ENCODE measurements around the gene LRWD1.
"Not testable (repeated sequence)": the region's sequence is repeated elsewhere in the genome, so short reads cannot be mapped to it uniquely, and the experiment has no call there.

The LRWD1 gene

DNA sequence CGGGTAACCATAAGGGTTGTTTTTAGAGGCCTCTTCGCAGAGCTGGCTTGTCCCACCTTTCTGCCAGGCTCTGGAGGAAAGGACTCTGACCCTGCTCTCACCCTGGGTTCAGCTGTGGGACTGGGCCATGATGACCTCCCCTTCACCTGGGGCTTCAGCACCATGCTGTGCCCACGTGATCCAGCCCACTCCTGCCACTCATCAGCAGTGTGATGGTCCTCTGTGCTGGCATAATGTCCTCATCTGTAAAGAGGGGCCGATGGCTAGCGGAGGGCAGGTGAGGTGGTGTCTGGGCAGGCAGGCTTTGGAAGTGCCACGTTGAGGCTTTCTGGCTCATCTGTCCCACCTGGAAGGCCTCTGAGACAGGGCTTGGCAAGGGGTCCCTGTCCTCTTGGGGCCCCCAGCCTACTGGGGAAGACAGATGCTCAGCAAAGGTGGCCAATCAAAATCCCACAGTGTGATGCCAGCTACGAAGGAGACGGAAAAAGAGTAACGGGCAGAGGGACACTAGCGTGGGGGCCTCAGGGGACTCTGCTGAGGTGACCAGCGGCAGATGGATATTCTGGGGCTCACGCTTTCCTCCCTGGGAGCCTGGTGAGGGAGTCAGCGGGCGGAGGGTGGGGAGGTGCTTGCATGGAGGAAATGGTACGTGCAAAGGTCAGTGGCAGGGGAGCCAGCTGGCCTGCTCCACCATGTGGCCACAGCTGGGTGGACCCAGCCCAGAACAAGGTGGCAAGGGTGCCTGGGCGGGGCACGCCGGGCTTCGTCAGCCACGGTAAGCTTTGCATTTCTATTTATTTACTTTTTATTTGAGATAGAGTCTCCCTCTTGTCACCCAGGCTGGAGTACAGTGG, 5.4 kb downstream of the LRWD1 start:
- no peak overlapping the region for H3K9ac ChIP-seq (ENCODE audit: low read length)
- H3K4me3 ChIP-seq (ENCODE audit: low read depth, low read length), result no peak overlapping the region
- no peak overlapping the region for H3K27ac ChIP-seq (ENCODE audit: low read depth, low read length)
- H3K9me3 ChIP-seq (ENCODE audit: control insufficient read depth, insufficient read depth, low read depth, low read length), result no peaks in the 10 kb centered on the region
- H3K4me1 ChIP-seq (ENCODE audit: control insufficient read depth, insufficient read depth, low read length), result 0 out of 2 replicates have a peak, but pooled peaks cover 11% of the 10 kb centered on the region
- peaks cover 57% of the 10 kb centered on the region for H3K36me3 ChIP-seq (ENCODE audit: control insufficient read depth, insufficient read depth, low read length)
- no peaks in the 10 kb centered on the region for H3K27me3 ChIP-seq (ENCODE audit: control insufficient read depth, insufficient read depth, low read length)

DNA sequence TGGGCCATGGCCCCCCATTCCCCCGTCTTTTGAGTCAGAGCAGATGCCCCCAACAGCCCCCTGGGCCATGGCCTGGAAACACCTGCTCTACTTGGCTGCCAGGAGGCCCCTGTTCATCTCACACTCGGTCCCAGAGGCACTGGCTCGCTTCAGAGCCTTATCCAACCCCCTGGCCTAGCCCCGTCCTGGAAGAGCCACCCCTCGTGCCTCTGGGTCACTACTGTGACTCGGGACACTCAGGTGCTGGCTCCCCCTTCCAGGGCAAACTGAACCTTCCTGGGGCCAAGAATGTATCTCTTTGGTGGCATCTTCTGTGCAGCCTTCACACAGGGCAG, 7.0 kb downstream of the LRWD1 start:
- H3K36me3 ChIP-seq (ENCODE audit: control insufficient read depth, insufficient read depth, low read length), result peaks cover 57% of the 10 kb centered on the region
- no peak overlapping the region for H3K9ac ChIP-seq (ENCODE audit: low read length)
- H3K9me3 ChIP-seq (ENCODE audit: control insufficient read depth, insufficient read depth, low read depth, low read length), result no peaks in the 10 kb centered on the region
- 0 out of 2 replicates have a peak, but pooled peaks cover 4% of the 10 kb centered on the region for H3K4me1 ChIP-seq (ENCODE audit: control insufficient read depth, insufficient read depth, low read length)
- no peak overlapping the region for H3K27ac ChIP-seq (ENCODE audit: low read depth, low read length)
- no peaks in the 10 kb centered on the region for H3K27me3 ChIP-seq (ENCODE audit: control insufficient read depth, insufficient read depth, low read length)
- H3K4me3 ChIP-seq (ENCODE audit: low read depth, low read length), result no peak overlapping the region

DNA sequence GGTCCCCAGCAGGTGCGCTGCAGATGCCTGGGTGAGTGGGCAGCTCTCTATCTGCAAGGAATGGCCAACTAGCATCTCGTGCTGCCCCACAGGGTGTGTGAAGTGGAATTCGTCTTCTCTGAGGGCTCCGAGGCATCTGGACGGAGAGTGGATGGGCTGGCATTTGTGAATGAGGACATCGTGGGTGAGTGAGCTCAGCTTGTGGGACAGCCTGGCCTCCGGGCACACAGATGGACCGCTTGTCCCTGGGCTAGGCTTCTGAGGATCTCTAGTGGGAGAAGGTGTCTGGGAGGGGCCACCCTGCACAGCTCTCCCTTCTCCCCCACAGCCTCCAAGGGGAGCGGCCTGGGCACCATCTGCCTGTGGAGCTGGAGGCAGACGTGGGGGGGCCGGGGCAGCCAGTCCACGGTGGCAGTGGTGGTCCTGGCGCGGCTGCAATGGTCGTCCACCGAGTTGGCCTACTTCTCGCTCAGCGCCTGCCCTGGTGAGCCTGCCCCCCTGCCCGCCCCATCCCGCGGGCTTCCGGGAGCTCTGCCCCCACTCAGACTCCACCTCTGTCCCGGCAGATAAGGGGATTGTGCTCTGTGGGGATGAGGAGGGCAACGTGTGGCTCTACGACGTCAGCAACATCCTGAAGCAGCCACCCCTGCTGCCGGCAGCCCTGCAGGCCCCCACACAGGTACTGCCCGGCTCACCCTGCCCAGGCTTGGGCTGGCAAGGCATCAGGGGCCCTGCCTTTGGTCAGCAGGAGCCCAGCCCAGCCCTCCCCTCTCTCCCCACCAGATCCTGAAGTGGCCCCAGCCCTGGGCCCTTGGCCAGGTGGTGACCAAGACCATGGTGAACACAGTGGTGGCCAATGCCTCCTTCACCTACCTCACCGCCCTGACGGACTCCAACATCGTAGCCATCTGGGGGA, 7.6 kb downstream of the LRWD1 start:
- Histone ChIP-seq H3K4me3 (ENCODE audit: low read depth, low read length) (no peak overlapping the region), H3K9ac (ENCODE audit: low read length) (no peak overlapping the region), H3K27ac (ENCODE audit: low read depth, low read length) (no peak overlapping the region), H3K9me3 (ENCODE audit: control insufficient read depth, insufficient read depth, low read depth, low read length) (no peaks in the 10 kb centered on the region), H3K27me3 (ENCODE audit: control insufficient read depth, insufficient read depth, low read length) (no peaks in the 10 kb centered on the region), H3K4me1 (ENCODE audit: control insufficient read depth, insufficient read depth, low read length) (no peaks in the 10 kb centered on the region), H3K36me3 (ENCODE audit: control insufficient read depth, insufficient read depth, low read length) (peaks cover 55% of the 10 kb centered on the region)

DNA sequence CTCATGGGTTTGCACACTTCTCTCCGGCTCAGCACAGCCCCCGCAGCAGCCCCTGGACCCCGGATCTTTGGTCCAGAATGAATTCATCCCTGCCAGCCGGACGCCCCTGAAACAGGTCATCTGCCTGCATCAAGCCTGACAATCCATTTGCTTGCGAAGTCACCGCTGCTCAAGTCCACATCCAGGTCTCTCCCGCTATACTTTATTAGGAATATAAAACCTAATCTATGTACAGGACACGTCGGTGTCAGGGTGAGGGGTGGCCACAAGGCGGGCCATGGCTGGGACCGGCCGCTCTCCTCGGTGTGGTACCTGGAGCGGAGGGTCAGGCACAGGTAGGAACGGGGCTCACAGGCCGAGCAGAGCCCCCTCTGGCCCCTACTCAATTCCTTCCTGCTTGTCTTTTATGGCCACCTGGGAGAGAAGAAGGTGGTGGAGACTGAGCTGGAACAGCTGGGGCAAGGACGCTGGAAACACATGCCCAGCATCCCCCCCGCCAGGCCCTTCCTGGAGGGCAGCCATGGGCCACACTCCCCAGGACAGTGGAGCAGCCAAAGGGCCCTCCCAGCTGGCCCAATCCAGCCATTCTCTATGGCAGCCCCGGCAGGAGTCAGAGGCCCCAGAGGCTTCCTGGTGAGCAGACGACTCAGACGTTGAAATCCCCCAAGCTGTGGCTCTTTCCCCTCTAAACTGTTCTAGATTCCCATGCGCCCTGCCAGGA, 8.6 kb downstream of the LRWD1 start:
- H3K9ac ChIP-seq (ENCODE audit: low read length), result no peak overlapping the region
- no peak overlapping the region for H3K27ac ChIP-seq (ENCODE audit: low read depth, low read length)
- H3K4me3 ChIP-seq (ENCODE audit: low read depth, low read length), result no peak overlapping the region
- peaks cover 45% of the 10 kb centered on the region for H3K36me3 ChIP-seq (ENCODE audit: control insufficient read depth, insufficient read depth, low read length)
- no peaks in the 10 kb centered on the region for H3K9me3 ChIP-seq (ENCODE audit: control insufficient read depth, insufficient read depth, low read depth, low read length)
- no peaks in the 10 kb centered on the region for H3K4me1 ChIP-seq (ENCODE audit: control insufficient read depth, insufficient read depth, low read length)
- H3K27me3 ChIP-seq (ENCODE audit: control insufficient read depth, insufficient read depth, low read length), result no peaks in the 10 kb centered on the region

DNA sequence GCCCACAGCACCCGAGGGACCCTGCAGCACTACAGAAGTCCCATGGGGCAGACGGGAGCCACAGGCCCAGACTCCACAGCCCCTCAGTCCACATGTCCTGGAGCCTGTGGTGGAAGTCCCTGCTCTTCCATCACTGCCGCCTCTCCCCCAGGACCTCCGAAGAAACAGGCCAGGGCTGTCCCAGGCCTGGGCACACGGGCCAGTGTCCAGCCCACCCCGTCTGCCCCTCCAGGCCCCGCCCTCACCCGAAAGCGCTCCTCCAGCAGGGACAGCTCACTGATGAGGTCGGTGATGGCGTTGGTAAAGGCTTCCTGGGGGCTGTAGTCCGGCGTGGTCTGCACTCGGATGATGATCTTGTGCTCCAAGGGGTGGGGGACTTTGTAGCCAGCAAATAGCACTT, 9.3 kb downstream of the LRWD1 start:
- H3K9ac ChIP-seq (ENCODE audit: low read length); H3K9me3 ChIP-seq (ENCODE audit: control insufficient read depth, insufficient read depth, low read depth, low read length); H3K27ac ChIP-seq (ENCODE audit: low read depth, low read length); H3K4me1 ChIP-seq (ENCODE audit: control insufficient read depth, insufficient read depth, low read length); H3K27me3 ChIP-seq (ENCODE audit: control insufficient read depth, insufficient read depth, low read length); H3K4me3 ChIP-seq (ENCODE audit: low read depth, low read length): not testable (repeated sequence)
- H3K36me3 ChIP-seq (ENCODE audit: control insufficient read depth, insufficient read depth, low read length), result peaks cover 39% of the 10 kb centered on the region

DNA sequence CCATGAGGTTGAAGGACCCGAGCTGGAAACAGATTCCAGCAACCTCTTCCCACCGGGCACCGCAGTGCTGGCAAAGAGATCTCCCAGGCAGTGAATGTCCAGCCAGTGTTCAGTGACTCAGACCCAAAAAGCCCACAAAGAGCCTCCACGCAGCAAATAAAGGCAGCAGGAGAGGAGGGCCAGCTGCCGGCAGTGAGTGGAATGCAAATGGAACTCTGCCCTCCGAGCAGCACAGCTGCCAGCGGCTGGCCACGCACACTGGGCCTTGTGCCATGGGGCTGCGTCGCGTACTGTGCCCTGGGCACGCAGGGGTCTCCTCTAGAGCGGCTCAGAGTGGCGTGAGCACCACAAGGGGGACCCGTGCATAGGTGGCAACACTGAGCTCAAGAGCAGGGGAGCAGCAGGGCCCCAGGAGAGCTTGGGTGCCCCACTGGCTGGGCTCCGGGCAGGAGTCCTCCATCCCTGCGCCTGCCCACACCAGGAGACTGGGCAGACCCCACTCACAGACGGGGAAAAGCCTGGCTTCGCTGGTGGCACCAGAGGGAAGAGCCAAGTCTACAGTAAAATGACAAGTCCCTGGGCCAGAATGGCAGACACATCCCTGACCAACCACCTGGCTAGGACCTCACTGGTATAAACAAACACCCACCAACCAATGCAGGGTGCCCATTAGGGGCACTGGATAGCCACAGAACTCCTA, 10.1 kb downstream of the LRWD1 start:
- H3K9me3 ChIP-seq (ENCODE audit: control insufficient read depth, insufficient read depth, low read depth, low read length); H3K4me1 ChIP-seq (ENCODE audit: control insufficient read depth, insufficient read depth, low read length); H3K27me3 ChIP-seq (ENCODE audit: control insufficient read depth, insufficient read depth, low read length); H3K9ac ChIP-seq (ENCODE audit: low read length); H3K27ac ChIP-seq (ENCODE audit: low read depth, low read length); H3K4me3 ChIP-seq (ENCODE audit: low read depth, low read length): not testable (repeated sequence)
- peaks cover 31% of the 10 kb centered on the region for H3K36me3 ChIP-seq (ENCODE audit: control insufficient read depth, insufficient read depth, low read length)

DNA sequence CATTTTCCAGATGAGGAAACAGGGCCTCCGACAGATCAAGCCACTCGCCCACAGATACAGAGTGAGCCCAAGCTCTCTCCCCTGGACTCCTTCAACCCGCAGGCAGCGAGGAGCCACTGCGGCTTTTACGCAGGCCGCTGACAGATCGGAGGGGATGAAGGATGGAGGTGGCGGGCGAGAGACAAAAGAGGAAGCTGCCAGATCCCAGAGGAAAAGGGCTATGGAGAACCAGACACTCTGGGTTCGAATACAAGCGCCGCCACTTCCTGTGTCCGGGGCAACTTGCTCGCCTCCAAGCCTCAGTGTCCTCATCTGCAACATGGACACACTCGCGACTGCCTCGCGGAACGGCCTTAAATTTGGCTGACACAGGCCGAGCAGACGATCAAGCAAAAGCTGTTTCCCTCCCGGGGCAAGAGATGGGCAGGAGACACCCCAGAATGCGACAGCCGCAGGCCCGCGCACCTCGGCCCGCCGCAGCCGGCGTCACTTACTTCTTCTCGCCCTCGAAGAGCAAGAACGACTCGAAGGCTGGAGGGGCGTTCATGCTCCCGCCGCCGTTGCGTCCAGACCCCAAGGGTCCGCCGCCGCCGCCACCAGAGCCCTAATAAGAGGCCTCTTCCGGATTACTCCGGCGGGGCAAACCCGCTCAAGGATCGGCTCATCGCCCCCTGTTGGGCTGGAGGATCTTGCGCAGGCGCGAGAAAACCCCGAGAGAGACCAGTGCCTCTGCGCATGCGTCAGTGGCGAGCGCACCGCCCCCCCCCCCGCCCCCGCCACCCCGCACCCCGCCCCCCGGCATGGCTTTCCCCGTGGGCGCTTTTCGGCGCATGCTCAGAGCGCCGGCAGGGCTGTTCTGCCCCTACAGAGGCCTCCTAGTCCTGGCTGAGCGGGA, 13.8 kb downstream of the LRWD1 start, which contains the start of gene POLR2J:
Gene POLR2J (minus strand): TSS at position 609 of the 895 bp plus-strand sequence. CDS start 62 bp downstream, at position 547.
- H3K27me3 ChIP-seq (ENCODE audit: control insufficient read depth, insufficient read depth, low read length); H3K4me1 ChIP-seq (ENCODE audit: control insufficient read depth, insufficient read depth, low read length); H3K9me3 ChIP-seq (ENCODE audit: control insufficient read depth, insufficient read depth, low read depth, low read length); H3K36me3 ChIP-seq (ENCODE audit: control insufficient read depth, insufficient read depth, low read length); H3K9ac ChIP-seq (ENCODE audit: low read length); H3K27ac ChIP-seq (ENCODE audit: low read depth, low read length): not testable (repeated sequence)
- H3K4me3 ChIP-seq (ENCODE audit: low read depth, low read length), result peak within 1 kb of the TSS; percentile 45

DNA sequence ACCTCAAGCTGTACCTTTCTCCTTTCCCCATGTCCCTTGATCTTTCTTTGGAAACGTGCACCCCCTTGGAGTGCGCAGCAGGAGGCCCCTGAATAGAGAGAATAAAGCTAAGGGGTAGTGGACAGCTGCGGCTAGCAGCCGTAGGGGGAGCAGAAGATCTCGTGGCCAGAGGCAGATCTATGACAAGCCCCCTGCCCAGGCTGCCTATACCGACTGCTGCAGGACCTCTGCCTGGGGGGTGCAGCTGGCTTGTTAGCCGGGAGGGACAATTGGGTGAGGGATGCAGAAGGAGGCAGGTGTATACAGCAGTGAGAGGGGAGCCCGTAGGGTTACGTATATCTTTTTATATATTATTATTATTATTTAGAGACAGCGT, 14.4 kb downstream of the LRWD1 start:
- not testable (repeated sequence) for H3K4me3 ChIP-seq (ENCODE audit: low read depth, low read length); H3K9me3 ChIP-seq (ENCODE audit: control insufficient read depth, insufficient read depth, low read depth, low read length); H3K9ac ChIP-seq (ENCODE audit: low read length)

DNA sequence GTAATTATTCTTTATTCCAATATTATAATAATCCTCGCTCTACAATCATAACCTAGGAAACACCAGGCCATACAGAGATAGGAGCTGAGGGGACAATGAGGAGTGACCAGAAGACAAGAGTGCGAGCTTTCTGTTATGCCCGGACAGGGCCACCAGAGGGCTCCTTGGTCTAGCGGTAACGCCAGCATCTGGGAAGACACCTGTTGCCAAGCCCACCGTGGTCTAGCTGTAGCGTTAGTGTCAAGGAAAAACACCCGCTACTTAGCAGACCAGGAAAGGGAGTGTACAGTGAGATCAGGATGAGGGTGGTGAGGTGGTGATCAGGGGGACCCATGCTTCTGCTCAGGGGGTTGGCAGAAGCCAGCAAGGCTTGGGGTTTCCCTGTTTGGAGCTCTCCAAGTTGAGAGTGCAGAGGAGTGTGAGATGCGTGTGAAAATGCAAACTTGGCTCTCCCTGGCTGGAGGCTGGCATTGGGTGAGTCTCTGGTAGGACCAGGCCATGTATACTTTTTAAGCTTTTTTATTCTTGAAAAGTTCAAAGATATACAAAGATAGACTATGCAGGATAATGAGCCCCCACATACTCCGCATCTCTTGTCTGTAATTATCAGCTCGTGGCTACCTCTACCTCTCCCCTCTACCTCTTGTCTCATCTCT, 15.3 kb downstream of the LRWD1 start:
- not testable (repeated sequence) for H3K4me3 ChIP-seq (ENCODE audit: low read depth, low read length); H3K4me1 ChIP-seq (ENCODE audit: control insufficient read depth, insufficient read depth, low read length); H3K27me3 ChIP-seq (ENCODE audit: control insufficient read depth, insufficient read depth, low read length); H3K9ac ChIP-seq (ENCODE audit: low read length); H3K27ac ChIP-seq (ENCODE audit: low read depth, low read length); H3K9me3 ChIP-seq (ENCODE audit: control insufficient read depth, insufficient read depth, low read depth, low read length); H3K36me3 ChIP-seq (ENCODE audit: control insufficient read depth, insufficient read depth, low read length)

More for the DNA sequence above, 14.4 kb downstream of the LRWD1 start:
- not testable (repeated sequence) for H3K27me3 ChIP-seq (ENCODE audit: control insufficient read depth, insufficient read depth, low read length); H3K4me1 ChIP-seq (ENCODE audit: control insufficient read depth, insufficient read depth, low read length); H3K27ac ChIP-seq (ENCODE audit: low read depth, low read length); H3K36me3 ChIP-seq (ENCODE audit: control insufficient read depth, insufficient read depth, low read length)
